ENCODE data around the gene GRN.

GRCh38 chr17:44333371-44333770 lies 11.7 kb upstream of the GRN start:
- TF ChIP-seq CTCF (IDR thresholded peaks at IDR 0.05; ENCODE audit: borderline replicate concordance, extremely low read depth, low read length, poor library complexity, severe bottlenecking) (no peak), EZH2 (IDR thresholded peaks at IDR 0.05; ENCODE audit: borderline replicate concordance, low read depth, low read length, severe bottlenecking) (no peak)
